ENCODE measurements around the gene TTC7B.

Gene TTC7B

DNA sequence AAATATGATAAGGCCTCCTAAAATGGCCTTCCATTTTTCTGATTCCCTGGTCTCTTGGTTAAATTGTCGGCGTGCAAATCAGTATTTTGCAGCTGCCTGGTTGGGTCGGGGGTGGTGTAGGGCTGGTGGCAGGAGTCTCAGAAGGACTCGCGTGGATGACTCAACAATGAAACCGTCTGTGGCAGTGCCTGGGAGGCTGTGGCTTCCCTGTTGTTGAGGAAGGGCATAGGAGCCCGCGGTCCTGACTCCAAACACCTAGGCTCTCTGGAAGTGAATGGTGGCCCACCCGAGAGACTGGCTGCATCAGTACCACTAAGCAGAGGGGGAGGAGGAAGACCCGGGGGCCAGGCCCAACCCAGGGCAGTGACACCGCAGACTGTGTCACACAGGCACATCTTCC lies 207.9 kb downstream of the TTC7B start:
- TF ChIP-seq POLR2AphosphoS5 (IDR thresholded peaks at IDR 0.05; ENCODE audit: low read depth, low read length) (no peak), TAF1 (IDR thresholded peaks at IDR 0.05; ENCODE audit: borderline replicate concordance, low read depth, low read length) (no peak), POLR2A (IDR thresholded peaks at IDR 0.05; ENCODE audit: low read depth, low read length) (no peak)
- FAIRE-seq (no peak), DNase-seq (ENCODE audit: insufficient read length) (no peak)

DNA sequence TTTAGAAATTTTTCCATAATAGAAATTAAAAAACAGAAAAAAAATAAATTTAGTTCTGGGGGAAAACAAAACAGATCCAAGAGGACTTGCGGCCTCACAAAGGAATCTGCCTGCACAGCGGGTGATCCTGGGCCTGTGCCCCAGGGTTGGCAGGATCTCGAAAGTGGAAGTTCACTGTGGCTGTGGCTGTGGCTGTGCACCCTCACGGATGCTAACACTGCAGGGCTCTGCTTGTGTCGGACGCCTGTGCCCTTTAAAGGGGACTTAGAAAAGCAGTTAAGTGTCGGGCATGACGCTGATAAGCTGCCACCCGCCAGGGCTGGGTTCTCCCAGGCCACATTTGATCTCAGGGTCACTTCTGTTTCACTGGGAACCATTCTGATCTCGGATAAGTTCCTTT lies 209.1 kb downstream of the TTC7B start:
- TF ChIP-seq TAF1 (IDR thresholded peaks at IDR 0.05; ENCODE audit: borderline replicate concordance, low read depth, low read length) (no peak), POLR2AphosphoS5 (IDR thresholded peaks at IDR 0.05; ENCODE audit: low read depth, low read length) (no peak), POLR2A (IDR thresholded peaks at IDR 0.05; ENCODE audit: low read depth, low read length) (no peak)
- DNase-seq (ENCODE audit: insufficient read length) (no peak), FAIRE-seq (no peak)

- no peak for FAIRE-seq
- TF ChIP-seq TAF1 (IDR thresholded peaks at IDR 0.05; ENCODE audit: borderline replicate concordance, low read depth, low read length) (no peak), POLR2AphosphoS5 (IDR thresholded peaks at IDR 0.05; ENCODE audit: low read depth, low read length) (no peak), POLR2A (IDR thresholded peaks at IDR 0.05; ENCODE audit: low read depth, low read length) (no peak)
- no peak for DNase-seq (ENCODE audit: insufficient read length)
Measured at GRCh38 chr14:90606434-90606833, 209.8 kb downstream of the TTC7B start.

DNA sequence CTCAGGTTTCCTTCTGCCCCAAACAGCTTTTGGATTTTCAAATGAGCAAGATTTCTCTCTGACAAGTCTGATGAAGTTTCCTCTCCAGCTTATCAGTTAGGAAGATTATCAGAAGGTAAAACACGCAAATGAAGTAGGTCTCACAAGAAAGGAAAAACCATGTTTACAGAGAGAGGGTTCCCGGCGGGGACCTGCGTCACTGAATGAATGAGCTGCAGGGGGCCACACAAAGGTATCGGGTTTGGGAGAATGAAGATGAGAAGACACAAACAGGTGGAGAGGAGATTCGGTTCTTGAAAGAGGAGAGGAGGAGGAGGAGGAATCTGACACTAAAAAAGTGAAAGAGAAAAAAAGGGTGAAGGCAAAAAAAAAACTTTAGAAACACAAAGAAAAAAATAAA lies 210.8 kb downstream of the TTC7B start:
- FAIRE-seq (no peak), DNase-seq (ENCODE audit: insufficient read length) (no peak)
- no peak for TF ChIP-seq POLR2AphosphoS5 (IDR thresholded peaks at IDR 0.05; ENCODE audit: low read depth, low read length)
- TF ChIP-seq POLR2A (IDR thresholded peaks at IDR 0.05; ENCODE audit: low read depth, low read length): no peak

- no peak for DNase-seq (ENCODE audit: insufficient read length)
- FAIRE-seq: no peak
- TF ChIP-seq POLR2AphosphoS5 (IDR thresholded peaks at IDR 0.05; ENCODE audit: low read depth, low read length): no peak
- no peak for TF ChIP-seq POLR2A (IDR thresholded peaks at IDR 0.05; ENCODE audit: low read depth, low read length)
- no peak for TF ChIP-seq TAF1 (IDR thresholded peaks at IDR 0.05; ENCODE audit: borderline replicate concordance, low read depth, low read length)
Measured at GRCh38 chr14:90604356-90604755, 211.9 kb downstream of the TTC7B start.

GRCh38 chr14:90603841-90604240 lies 212.4 kb downstream of the TTC7B start:
- DNase-seq (ENCODE audit: insufficient read length): no peak
- no peak for FAIRE-seq
- no peak for TF ChIP-seq POLR2AphosphoS5 (IDR thresholded peaks at IDR 0.05; ENCODE audit: low read depth, low read length)
- TF ChIP-seq POLR2A (IDR thresholded peaks at IDR 0.05; ENCODE audit: low read depth, low read length): no peak
- no peak for TF ChIP-seq TAF1 (IDR thresholded peaks at IDR 0.05; ENCODE audit: borderline replicate concordance, low read depth, low read length)

DNA sequence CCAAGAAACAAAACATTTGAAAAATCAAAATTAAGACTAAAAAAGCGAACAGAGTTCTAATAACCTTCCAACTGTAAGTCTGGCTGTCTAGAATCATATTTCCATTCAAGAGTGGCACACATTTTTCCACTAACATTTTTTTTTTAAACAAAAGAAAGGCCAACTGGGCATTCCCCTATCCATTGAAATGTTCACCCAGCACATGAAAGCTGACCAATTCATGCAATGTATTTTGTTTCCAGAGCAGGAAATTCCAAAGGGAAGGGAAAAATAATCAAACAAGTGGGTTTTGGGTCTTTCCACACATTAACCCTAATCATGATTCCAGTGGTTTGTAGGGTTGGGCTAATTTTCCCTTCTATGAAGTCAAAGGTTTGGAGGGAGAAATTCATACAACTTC lies 212.9 kb downstream of the TTC7B start:
- no peak for FAIRE-seq
- DNase-seq (ENCODE audit: insufficient read length): no peak
- TF ChIP-seq POLR2AphosphoS5 (IDR thresholded peaks at IDR 0.05; ENCODE audit: low read depth, low read length) (no peak), POLR2A (IDR thresholded peaks at IDR 0.05; ENCODE audit: low read depth, low read length) (no peak), TAF1 (IDR thresholded peaks at IDR 0.05; ENCODE audit: borderline replicate concordance, low read depth, low read length) (no peak)

DNA sequence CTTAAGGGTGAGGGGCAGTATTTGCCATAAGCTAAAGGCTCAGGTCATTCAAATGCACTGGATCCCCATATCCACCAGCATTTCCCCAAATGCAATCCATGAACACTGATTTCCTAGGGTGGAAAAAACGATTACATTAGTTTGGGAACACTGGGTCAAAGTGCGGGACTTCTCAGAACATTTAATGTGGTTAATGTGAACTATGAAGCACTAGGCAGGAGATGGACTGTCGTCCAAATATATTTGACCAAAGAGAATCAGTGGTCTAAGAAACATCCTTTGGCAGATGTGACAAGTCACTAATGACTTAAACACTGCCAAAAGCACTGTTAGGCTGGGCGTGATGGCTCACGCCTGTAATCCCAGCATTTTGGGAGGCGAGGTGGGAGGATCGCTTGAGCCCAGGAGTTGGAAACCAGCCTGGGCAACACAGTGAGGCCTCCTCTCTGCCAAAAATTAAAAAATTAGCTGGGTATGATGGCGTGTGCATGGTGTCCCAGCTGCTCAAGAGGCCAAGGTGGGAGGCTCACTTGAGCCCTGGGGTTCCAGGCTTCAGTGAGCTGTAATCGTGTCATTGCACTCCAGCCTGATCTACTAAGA lies 214.0 kb downstream of the TTC7B start:
- TF ChIP-seq POLR2AphosphoS5 (IDR thresholded peaks at IDR 0.05; ENCODE audit: low read depth, low read length) (no peak), TAF1 (IDR thresholded peaks at IDR 0.05; ENCODE audit: borderline replicate concordance, low read depth, low read length) (no peak), POLR2A (IDR thresholded peaks at IDR 0.05; ENCODE audit: low read depth, low read length) (no peak)
- FAIRE-seq: no peak
- DNase-seq (ENCODE audit: insufficient read length): no peak

DNA sequence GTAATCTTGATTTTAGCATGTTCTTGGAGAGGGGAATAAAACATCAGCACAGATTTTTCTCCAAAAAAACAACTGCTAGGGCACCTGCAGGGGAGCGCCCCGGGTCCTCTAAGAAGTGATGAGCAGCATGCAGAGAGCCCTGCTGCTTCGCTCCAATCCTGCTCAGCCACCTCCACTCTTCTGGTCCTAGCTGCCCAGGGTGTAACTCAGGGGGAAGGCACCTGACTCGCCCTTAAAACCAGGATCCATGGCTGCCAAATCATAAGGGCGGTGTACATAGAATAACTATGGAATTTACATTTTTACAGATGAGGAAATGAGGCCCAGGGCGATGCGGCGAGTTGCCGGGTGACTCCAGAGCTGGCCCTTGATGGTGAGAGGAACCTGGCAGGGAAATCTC lies 214.7 kb downstream of the TTC7B start:
- DNase-seq (ENCODE audit: insufficient read length): no peak
- TF ChIP-seq POLR2AphosphoS5 (IDR thresholded peaks at IDR 0.05; ENCODE audit: low read depth, low read length) (no peak), TAF1 (IDR thresholded peaks at IDR 0.05; ENCODE audit: borderline replicate concordance, low read depth, low read length) (no peak), POLR2A (IDR thresholded peaks at IDR 0.05; ENCODE audit: low read depth, low read length) (no peak)
- no peak for FAIRE-seq

GRCh38 chr14:90600619-90601018 lies 215.6 kb downstream of the TTC7B start:
- FAIRE-seq (no peak), DNase-seq (ENCODE audit: insufficient read length) (no peak)
- no peak for TF ChIP-seq TAF1 (IDR thresholded peaks at IDR 0.05; ENCODE audit: borderline replicate concordance, low read depth, low read length)

DNA sequence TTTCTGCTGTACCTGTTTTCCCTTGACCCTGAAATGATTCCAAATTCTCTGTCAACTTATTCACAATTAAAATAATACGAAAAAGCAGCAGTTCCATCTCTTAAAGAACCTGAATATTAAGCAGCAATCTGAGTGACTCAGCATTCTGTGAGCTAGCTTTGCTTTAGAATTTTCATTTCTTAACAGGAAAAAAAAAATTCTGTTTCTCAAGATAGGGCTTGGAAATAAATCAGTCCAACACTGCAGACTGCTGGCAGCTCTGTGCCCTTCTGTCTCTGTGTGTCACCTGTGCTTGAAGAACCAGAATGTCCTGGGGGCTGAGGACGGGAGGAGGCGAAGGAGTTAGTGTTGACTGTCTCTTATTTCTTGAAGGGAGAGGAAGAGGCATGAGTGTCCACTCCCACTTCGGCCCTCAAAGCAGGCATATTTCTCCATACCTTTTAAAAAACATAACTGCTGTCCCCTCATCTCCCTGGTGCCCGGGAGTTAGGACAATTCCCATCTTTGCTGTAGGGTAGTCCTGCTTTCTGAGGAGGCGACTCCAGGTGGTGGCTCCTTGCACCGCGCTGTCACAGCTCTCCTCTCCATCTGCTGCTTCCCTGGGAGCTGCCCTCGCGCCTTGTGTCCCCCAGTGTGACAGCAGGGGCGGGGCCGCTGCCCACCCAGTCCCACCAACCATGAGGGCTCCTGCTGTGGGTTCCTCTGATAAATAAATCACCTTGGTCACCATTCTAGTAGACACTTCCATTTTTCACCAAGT lies 216.3 kb downstream of the TTC7B start:
- FAIRE-seq (no peak), DNase-seq (ENCODE audit: insufficient read length) (no peak)
- TF ChIP-seq TAF1 (IDR thresholded peaks at IDR 0.05; ENCODE audit: borderline replicate concordance, low read depth, low read length) (no peak), POLR2A (IDR thresholded peaks at IDR 0.05; ENCODE audit: low read depth, low read length) (no peak), POLR2AphosphoS5 (IDR thresholded peaks at IDR 0.05; ENCODE audit: low read depth, low read length) (no peak)

- TF ChIP-seq TAF1 (IDR thresholded peaks at IDR 0.05; ENCODE audit: borderline replicate concordance, low read depth, low read length) (no peak), POLR2AphosphoS5 (IDR thresholded peaks at IDR 0.05; ENCODE audit: low read depth, low read length) (no peak), POLR2A (IDR thresholded peaks at IDR 0.05; ENCODE audit: low read depth, low read length) (no peak)
- FAIRE-seq: no peak
- no peak for DNase-seq (ENCODE audit: insufficient read length)
Measured at GRCh38 chr14:90599339-90599738, 216.9 kb downstream of the TTC7B start.
